Fibroblast of lung (primary cell): ENCODE data around the gene HDAC3. TPM values are rescaled to one million over a fixed set of nuclear protein-coding genes. Genes with fewer than 3 reads are reported as not detected.

Experiments used
- DNase-seq, 2 donors: peaks; one replicate each; pipeline versions ENCODE4 v3.0.0 to v3.0.0-alpha.2; 2010; ENCODE audit warnings: low read depth in 2 of 2
- H2AFZ ChIP-seq: 2 replicates; pipeline ENCODE4 v1.5.1; 2012; ENCODE audit warnings: low read length, control low read depth, inconsistent platforms
- H3K27ac ChIP-seq: 2 replicates; pipeline ENCODE4 v1.5.1; 2011; ENCODE audit warnings: low read length, control low read depth; ENCODE audit not compliant: insufficient read depth
- H3K27me3 ChIP-seq: 2 replicates; pipeline ENCODE4 v1.5.1; 2011; ENCODE audit warnings: mild to moderate bottlenecking, low read length; ENCODE audit not compliant: control insufficient read depth, insufficient read depth
- H3K36me3 ChIP-seq: 2 replicates; pipeline ENCODE4 v1.5.1; 2011; ENCODE audit warnings: low read length; ENCODE audit not compliant: control insufficient read depth, insufficient read depth
- H3K4me1 ChIP-seq: 2 replicates; pipeline ENCODE4 v1.5.1; 2011; ENCODE audit warnings: low read length; ENCODE audit not compliant: control insufficient read depth, insufficient read depth; ENCODE audit errors: extremely low read depth
- H3K4me2 ChIP-seq: 2 replicates; pipeline ENCODE4 v1.5.1; 2011; ENCODE audit warnings: low read length, control low read depth; ENCODE audit not compliant: insufficient read depth; ENCODE audit errors: extremely low read depth
- H3K4me3 ChIP-seq, 4 experiments: fragments of 200-600 bp in 1 of 4; sonication (generic) in 1 of 4; replicated peaks in 1 of 4; 2 replicates each; pipeline ENCODE4 v1.5.1; 2011 to 2016; ENCODE audit warnings: low read length in 4 of 4, low read depth in 3 of 4, mild to moderate bottlenecking in 3 of 4, control low read depth in 2 of 4, inconsistent platforms in 1 of 4, mixed read lengths in 1 of 4; ENCODE audit not compliant: insufficient read depth in 1 of 4; ENCODE audit errors: control extremely low read depth in 1 of 4
- H3K79me2 ChIP-seq: 2 replicates; pipeline ENCODE4 v1.5.1; 2012; ENCODE audit warnings: mild to moderate bottlenecking, low read length, inconsistent platforms; ENCODE audit not compliant: control insufficient read depth, insufficient read depth
- H3K9ac ChIP-seq: 2 replicates; pipeline ENCODE4 v1.5.1; 2011; ENCODE audit warnings: mild to moderate bottlenecking, low read length, control low read depth; ENCODE audit not compliant: insufficient read depth
- H3K9me3 ChIP-seq: 2 replicates; pipeline ENCODE4 v1.5.1; 2012; ENCODE audit warnings: low read depth, low read length; ENCODE audit not compliant: control insufficient read depth, insufficient read depth
- H4K20me1 ChIP-seq: 2 replicates; pipeline ENCODE4 v1.5.1; 2011; ENCODE audit warnings: low read length; ENCODE audit not compliant: control insufficient read depth, insufficient read depth; ENCODE audit errors: extremely low read depth
- EZH2 ChIP-seq: IDR thresholded peaks from 2 replicates; pipeline ENCODE4 v1.5.1; 2012; ENCODE audit warnings: low read length, control low read depth, mild to moderate bottlenecking; ENCODE audit errors: missing control alignments
- polyA plus RNA-seq, 2 donors: library from polyadenylated mRNA; depleted of rRNA in 1 of 2; stranded (reverse) in 1 of 2; unstranded in 1 of 2; fragments of >200 nt; gene quantifications; 2 replicates each; pipeline ENCODE4 v1.2.1, GENCODE V29; 2011 to 2012; ENCODE audit warnings: missing spikeins in 1 of 2
- total RNA-seq: library from RNA; depleted of rRNA; stranded (reverse); fragments of >200 nt; gene quantifications from 2 replicates; pipeline ENCODE4 v1.2.1, GENCODE V29; 2014
- TF ChIP-seq, protein P1 (sequence below), 2 donors: IDR thresholded peaks in 1 of 2; conservative IDR thresholded peaks in 1 of 2; 1 replicate in 1 of 2; 2 replicates in 1 of 2; pipeline ENCODE4 v1.5.1; 2011 to 2012; ENCODE audit warnings: low read length in 2 of 2, control low read depth in 1 of 2, inconsistent platforms in 1 of 2, low read depth in 1 of 2, mild to moderate bottlenecking in 1 of 2

HDAC3 gene
- total and polyA plus RNA-seq, 2 donors (not counting 1 experiment from before 2014, with no cell fraction given), result 56.8 to 69.6 TPM

DNA sequence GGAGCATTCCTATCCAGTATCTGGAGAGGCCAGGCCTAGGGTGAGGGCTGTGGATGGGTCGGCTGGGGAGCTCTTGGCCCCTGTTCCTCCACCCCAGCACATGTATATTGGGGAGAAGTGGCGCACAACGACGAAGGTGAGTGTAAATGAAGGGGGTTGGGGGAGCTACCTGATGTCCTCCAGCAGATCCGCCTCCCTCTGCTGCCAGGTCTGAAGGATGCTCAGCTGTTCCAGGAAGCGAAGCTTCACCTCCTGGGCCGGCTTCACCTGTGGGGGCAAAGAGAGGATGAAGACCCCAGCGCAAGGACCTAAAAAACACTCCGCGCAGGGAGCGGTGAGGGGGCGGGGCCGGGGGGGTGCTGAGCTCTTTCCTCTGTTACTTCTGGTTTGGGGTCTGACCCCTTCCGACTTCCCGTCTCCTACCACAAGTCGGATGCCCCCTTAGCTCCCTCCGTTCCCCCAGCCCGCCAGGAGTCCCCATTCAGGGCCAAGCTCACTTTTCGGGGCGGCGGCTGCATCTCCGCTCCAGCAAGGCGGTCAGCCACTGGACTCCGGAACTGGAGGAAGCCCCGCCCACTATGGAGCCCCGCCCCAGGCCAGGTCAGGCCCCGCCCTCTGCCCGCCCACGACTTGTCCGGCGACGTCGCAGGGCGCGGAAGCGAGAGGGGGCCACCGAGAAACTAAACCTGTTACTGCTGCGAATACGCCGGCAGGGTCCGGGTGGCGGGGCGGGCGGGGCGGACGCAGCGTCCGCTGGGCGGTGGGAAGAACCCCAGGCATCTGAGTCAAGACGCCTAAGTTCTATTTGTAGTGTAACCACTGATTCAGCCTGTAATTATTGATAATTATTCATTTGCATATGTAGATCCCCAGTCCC is 14.4 kb upstream of the HDAC3 start, which contains the start of gene FCHSD1:
TSS of gene FCHSD1 (minus strand) at position 568 of the 877 bp plus-strand sequence. CDS start at position 518, 50 bp downstream.
- H3K9ac ChIP-seq, result peak within 1 kb of the TSS; percentile 51
- H3K27ac ChIP-seq, result no peak within 1 kb of the TSS
- peak within 1 kb of the TSS; percentile 92 for H3K4me2 ChIP-seq
- peak; percentile 69 to 76 for DNase-seq
- peak within 1 kb of the TSS; percentile 54 to 81 (median 77) for H3K4me3 ChIP-seq
- H3K4me1 ChIP-seq, result peaks cover 6% of the 10 kb centered on the region
- peaks cover 8% of the 10 kb centered on the region for H3K36me3 ChIP-seq
- H3K9me3 ChIP-seq, result no peaks in the 10 kb centered on the region
- no peaks in the 10 kb centered on the region for H3K27me3 ChIP-seq
- H3K79me2 ChIP-seq, result no peaks in the 10 kb centered on the region
- peak within 1 kb of the TSS; percentile 83 for H2AFZ ChIP-seq
- TF ChIP-seq EZH2, result no peak
- TF ChIP-seq, protein P1, sequence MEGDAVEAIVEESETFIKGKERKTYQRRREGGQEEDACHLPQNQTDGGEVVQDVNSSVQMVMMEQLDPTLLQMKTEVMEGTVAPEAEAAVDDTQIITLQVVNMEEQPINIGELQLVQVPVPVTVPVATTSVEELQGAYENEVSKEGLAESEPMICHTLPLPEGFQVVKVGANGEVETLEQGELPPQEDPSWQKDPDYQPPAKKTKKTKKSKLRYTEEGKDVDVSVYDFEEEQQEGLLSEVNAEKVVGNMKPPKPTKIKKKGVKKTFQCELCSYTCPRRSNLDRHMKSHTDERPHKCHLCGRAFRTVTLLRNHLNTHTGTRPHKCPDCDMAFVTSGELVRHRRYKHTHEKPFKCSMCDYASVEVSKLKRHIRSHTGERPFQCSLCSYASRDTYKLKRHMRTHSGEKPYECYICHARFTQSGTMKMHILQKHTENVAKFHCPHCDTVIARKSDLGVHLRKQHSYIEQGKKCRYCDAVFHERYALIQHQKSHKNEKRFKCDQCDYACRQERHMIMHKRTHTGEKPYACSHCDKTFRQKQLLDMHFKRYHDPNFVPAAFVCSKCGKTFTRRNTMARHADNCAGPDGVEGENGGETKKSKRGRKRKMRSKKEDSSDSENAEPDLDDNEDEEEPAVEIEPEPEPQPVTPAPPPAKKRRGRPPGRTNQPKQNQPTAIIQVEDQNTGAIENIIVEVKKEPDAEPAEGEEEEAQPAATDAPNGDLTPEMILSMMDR (conservative IDR thresholded peaks at IDR 0.05 in 1 of 2, IDR thresholded peaks at IDR 0.05 in 1 of 2; ENCODE audit: low read depth in 1 of 2, low read length in 2 of 2), result no peak
- H4K20me1 ChIP-seq, result no peaks in the 10 kb centered on the region

DNA sequence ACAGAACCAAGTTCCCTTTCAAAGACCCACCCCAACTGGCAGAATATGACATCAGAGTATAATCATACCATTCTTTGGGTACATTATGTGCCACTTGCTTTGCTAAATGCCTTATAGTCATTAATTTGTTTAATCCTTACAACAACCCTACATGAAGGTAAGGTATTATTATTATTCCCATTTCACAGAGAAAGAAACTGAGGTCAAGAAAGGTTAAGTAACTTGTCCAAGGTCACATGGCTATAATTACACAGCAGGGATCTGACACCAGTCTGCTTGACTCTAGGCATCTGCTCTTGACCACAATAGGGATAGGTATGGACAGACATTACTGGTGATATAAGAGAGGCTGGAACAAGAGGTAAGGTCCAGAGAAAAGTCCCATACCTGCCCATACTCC is 13.3 kb upstream of the HDAC3 start:
- Histone ChIP-seq H3K27ac (no peak overlapping the region), H3K4me2 (no peak overlapping the region), H2AFZ (no peak overlapping the region), H3K9me3 (no peaks in the 10 kb centered on the region), H4K20me1 (no peaks in the 10 kb centered on the region), H3K4me1 (peaks cover 6% of the 10 kb centered on the region), H3K27me3 (no peaks in the 10 kb centered on the region), H3K4me3 (no peak overlapping the region), H3K79me2 (no peaks in the 10 kb centered on the region), H3K9ac (no peak overlapping the region), H3K36me3 (peaks cover 14% of the 10 kb centered on the region)
- TF ChIP-seq, protein P1 (conservative IDR thresholded peaks at IDR 0.05 in 1 of 2, IDR thresholded peaks at IDR 0.05 in 1 of 2; ENCODE audit: low read depth in 1 of 2, low read length in 2 of 2), result no peak
- DNase-seq, result no peak

DNA sequence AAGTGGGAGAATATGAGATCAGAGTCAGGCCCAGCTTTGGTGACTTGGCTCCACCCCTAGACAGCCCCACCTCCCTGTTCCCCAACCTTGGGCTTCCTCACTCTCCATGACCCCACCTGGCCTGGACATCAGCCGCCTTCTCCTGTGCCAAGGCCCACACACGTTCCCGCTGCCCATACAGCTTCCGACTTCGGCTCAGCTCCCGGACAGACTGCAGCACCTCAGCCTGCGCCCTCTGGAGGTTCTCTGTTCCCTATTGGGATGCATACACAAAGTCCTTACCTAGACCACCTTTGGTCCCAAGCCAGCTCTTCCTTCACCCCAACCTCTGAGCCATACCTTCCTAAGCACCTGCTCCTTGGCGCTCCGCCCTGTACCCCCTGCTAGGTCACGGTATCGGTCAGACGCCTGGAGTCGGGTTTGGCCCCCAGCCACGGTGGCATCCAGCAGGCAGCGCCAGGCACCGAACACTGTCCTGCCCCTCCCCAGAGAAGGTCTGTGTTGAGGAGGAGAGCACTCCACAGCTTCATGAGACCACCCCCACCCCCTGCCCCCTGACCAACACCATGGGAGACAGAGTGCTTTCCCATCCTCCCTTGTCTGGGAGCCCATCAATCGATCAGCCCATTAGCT is 12.5 kb upstream of the HDAC3 start:
- TF ChIP-seq, protein P1 (conservative IDR thresholded peaks at IDR 0.05 in 1 of 2, IDR thresholded peaks at IDR 0.05 in 1 of 2; ENCODE audit: low read depth in 1 of 2, low read length in 2 of 2), result no peak
- TF ChIP-seq EZH2, result no peak

More for the DNA sequence above, 12.5 kb upstream of the HDAC3 start:
- no peaks in the 10 kb centered on the region for H3K9me3 ChIP-seq
- no peak overlapping the region for H3K4me3 ChIP-seq
- no peak overlapping the region for H3K4me2 ChIP-seq
- peaks cover 6% of the 10 kb centered on the region for H3K4me1 ChIP-seq
- no peaks in the 10 kb centered on the region for H4K20me1 ChIP-seq
- no peak overlapping the region for H3K27ac ChIP-seq
- no peak overlapping the region for H2AFZ ChIP-seq
- no peak overlapping the region for H3K9ac ChIP-seq
- H3K36me3 ChIP-seq, result peaks cover 14% of the 10 kb centered on the region
- no peaks in the 10 kb centered on the region for H3K27me3 ChIP-seq
- H3K79me2 ChIP-seq, result no peaks in the 10 kb centered on the region
- no peak for DNase-seq
